GM23248 (cell line): Measurements from ENCODE around the gene LSS. TPM values are rescaled to one million over a fixed set of nuclear protein-coding genes. Genes with fewer than 3 reads are reported as not detected.

Source experiments
- DNase-seq: peaks from one replicate; pipeline ENCODE4 v3.0.0-alpha.2; 2015
- H2AFZ ChIP-seq: fragments of 200-600 bp; sonication (generic); 2 replicates; pipeline ENCODE4 v1.6.1; 2016; ENCODE audit warnings: antibody characterized with exemption
- H3F3A ChIP-seq: fragments of 200-600 bp; sonication (generic); 2 replicates; pipeline ENCODE4 v1.6.1; 2016; ENCODE audit warnings: mild to moderate bottlenecking, antibody characterized with exemption, mixed run types; ENCODE audit not compliant: insufficient read depth
- H3K27ac ChIP-seq: fragments of 200-600 bp; sonication (generic); 2 replicates; pipeline ENCODE4 v1.5.1; 2016; ENCODE audit warnings: mild to moderate bottlenecking
- H3K27me3 ChIP-seq: fragments of 200-600 bp; sonication (generic); replicated peaks from 2 replicates; pipeline ENCODE4 v1.6.1; 2016; ENCODE audit warnings: mild to moderate bottlenecking; ENCODE audit not compliant: insufficient read depth
- H3K36me3 ChIP-seq: fragments of 200-600 bp; sonication (generic); 2 replicates; pipeline ENCODE4 v1.6.1; 2016; ENCODE audit warnings: low read depth, mild to moderate bottlenecking
- H3K4me1 ChIP-seq: fragments of 200-600 bp; sonication (generic); 2 replicates; pipeline ENCODE4 v1.6.1; 2016; ENCODE audit warnings: mild to moderate bottlenecking; ENCODE audit not compliant: insufficient read depth
- H3K4me2 ChIP-seq: fragments of 200-600 bp; sonication (generic); one replicate; pipeline ENCODE4 v1.6.1; 2016; ENCODE audit warnings: mild to moderate bottlenecking; ENCODE audit not compliant: unreplicated experiment
- H3K4me3 ChIP-seq: fragments of 200-600 bp; sonication (generic); 2 replicates; pipeline ENCODE4 v1.5.1; 2016; ENCODE audit warnings: mild to moderate bottlenecking
- H3K79me2 ChIP-seq: fragments of 200-600 bp; sonication (generic); 2 replicates; pipeline ENCODE4 v1.6.1; 2016; ENCODE audit warnings: mild to moderate bottlenecking; ENCODE audit not compliant: insufficient read depth
- H3K9ac ChIP-seq: fragments of 200-600 bp; sonication (generic); 2 replicates; pipeline ENCODE4 v1.6.1; 2016; ENCODE audit warnings: mild to moderate bottlenecking
- H3K9me2 ChIP-seq: fragments of 200-600 bp; sonication (generic); 2 replicates; pipeline ENCODE4 v1.6.1; 2016; ENCODE audit warnings: mixed run types, mild to moderate bottlenecking, moderate library complexity; ENCODE audit not compliant: insufficient read depth
- H3K9me3 ChIP-seq: fragments of 200-600 bp; sonication (generic); one replicate; pipeline ENCODE4 v1.6.1; 2017; ENCODE audit warnings: low read depth
- H4K20me1 ChIP-seq: fragments of 200-600 bp; sonication (generic); 2 replicates; pipeline ENCODE4 v1.6.0; 2016; ENCODE audit not compliant: insufficient read depth
- EZH2 ChIP-seq: fragments of 200-600 bp; sonication (generic); IDR thresholded peaks from 2 replicates; pipeline ENCODE4 v1.6.1; 2018; ENCODE audit warnings: antibody characterized with exemption, mild to moderate bottlenecking; ENCODE audit not compliant: insufficient read depth, poor library complexity, severe bottlenecking
- EZH2phosphoT487 ChIP-seq: fragments of 200-600 bp; sonication (generic); IDR thresholded peaks from 2 replicates; pipeline ENCODE4 v1.6.1; 2018; ENCODE audit warnings: antibody characterized with exemption, moderate library complexity, mild to moderate bottlenecking, low read depth; ENCODE audit not compliant: insufficient read depth
- WGBS, 2 experiments: methylation state at CpG; one replicate each; pipeline ENCODE4 v1.1.6; 2015 to 2017; ENCODE audit warnings: low lambda C conversion rate in 2 of 2, low coverage in 1 of 2; ENCODE audit errors: missing lambda C conversion rate in 2 of 2; 5-methylcytosine and 5-hydroxymethylcytosine counted together
- in situ Hi-C: fragments of 300-500 bp; cut with MboI; formaldehyde crosslinking; loops from 2 replicates; pipeline ENCODE4 v1.15.0; 2020
- polyA plus RNA-seq: library from polyadenylated mRNA; unstranded; fragments of >200 nt; fragmentation: Nextera tagmentation; extraction: Ambion mirVana; gene quantifications from 2 replicates; pipeline ENCODE4 v1.2.1, GENCODE V29; 2016
- total RNA-seq: library from RNA; depleted of rRNA; stranded (reverse); fragments of >200 nt; shearing (Covaris generic); gene quantifications from 2 replicates; pipeline ENCODE4 v1.2.3, GENCODE V29; 2014

The LSS gene
- total and polyA plus RNA-seq, 2 experiments from 2014 or later = 28.0 to 41.1 TPM

- no peaks in the 10 kb centered on the region for H3K36me3 ChIP-seq
- no peak overlapping the region for H3K9ac ChIP-seq
- TF ChIP-seq EZH2 (no peak), EZH2phosphoT487 (no peak)
- H4K20me1 ChIP-seq = no peaks in the 10 kb centered on the region
- WGBS, 2 experiments = 95 to 96% methylated on average over 13 of the region's 13 CpGs
- H3K4me3 ChIP-seq = no peak overlapping the region
- H3K9me3 ChIP-seq = no peaks in the 10 kb centered on the region
- no peaks in the 10 kb centered on the region for H3F3A ChIP-seq
- H3K27me3 ChIP-seq = no peaks in the 10 kb centered on the region
- H3K4me2 ChIP-seq = no peak overlapping the region
- H3K27ac ChIP-seq = no peak overlapping the region
- no peak overlapping the region for H2AFZ ChIP-seq
- no peak for DNase-seq
- H3K79me2 ChIP-seq = peaks cover 30% of the 10 kb centered on the region
- H3K4me1 ChIP-seq = no peaks in the 10 kb centered on the region
- in situ Hi-C loops = no loop called here
- no peaks in the 10 kb centered on the region for H3K9me2 ChIP-seq
These were observed 8.2 kb downstream of the LSS start for GRCh38 chr21:46220275-46220810.

GRCh38 chr21:46219591-46220239 lies 8.9 kb downstream of the LSS start:
- Histone ChIP-seq H2AFZ (no peak overlapping the region), H3K9me2 (no peaks in the 10 kb centered on the region), H3K4me1 (no peaks in the 10 kb centered on the region), H3K36me3 (no peaks in the 10 kb centered on the region), H3F3A (no peaks in the 10 kb centered on the region), H3K9me3 (no peaks in the 10 kb centered on the region), H3K4me2 (no peak overlapping the region), H3K27ac (no peak overlapping the region), H3K9ac (no peak overlapping the region), H3K27me3 (no peaks in the 10 kb centered on the region), H4K20me1 (no peaks in the 10 kb centered on the region), H3K79me2 (peaks cover 26% of the 10 kb centered on the region), H3K4me3 (no peak overlapping the region)
- TF ChIP-seq EZH2phosphoT487 (no peak), EZH2 (no peak)
- in situ Hi-C loops = no loop called here
- WGBS, 2 experiments = 73% methylated on average over 13 of the region's 13 CpGs
- no peak for DNase-seq

GRCh38 chr21:46218906-46219590 lies 9.5 kb downstream of the LSS start:
- in situ Hi-C loops = no loop called here
- Histone ChIP-seq H4K20me1 (no peaks in the 10 kb centered on the region), H3K36me3 (no peaks in the 10 kb centered on the region), H3K4me3 (no peak overlapping the region), H3K9me3 (no peaks in the 10 kb centered on the region), H3K27ac (no peak overlapping the region), H3K79me2 (peaks cover 20% of the 10 kb centered on the region; the same call in 1 of the 2 replicates), H3K9ac (no peak overlapping the region), H3K27me3 (no peaks in the 10 kb centered on the region), H2AFZ (no peak overlapping the region), H3K4me2 (no peak overlapping the region), H3K4me1 (no peaks in the 10 kb centered on the region), H3F3A (no peaks in the 10 kb centered on the region), H3K9me2 (no peaks in the 10 kb centered on the region)
- TF ChIP-seq EZH2phosphoT487 (no peak), EZH2 (no peak)
- no peak for DNase-seq
- WGBS, 2 experiments = 91 to 94% methylated on average over 16 of the region's 16 CpGs

- H4K20me1 ChIP-seq = no peaks in the 10 kb centered on the region
- no peaks in the 10 kb centered on the region for H3F3A ChIP-seq
- H3K79me2 ChIP-seq = peaks cover 7% of the 10 kb centered on the region; the same call in 1 of the 2 replicates
- no peak overlapping the region for H3K27ac ChIP-seq
- no peak overlapping the region for H3K4me3 ChIP-seq
- no peak overlapping the region for H2AFZ ChIP-seq
- H3K9me2 ChIP-seq = no peaks in the 10 kb centered on the region
- H3K27me3 ChIP-seq = no peaks in the 10 kb centered on the region
- in situ Hi-C loops = no loop called here
- H3K4me1 ChIP-seq = no peaks in the 10 kb centered on the region
- no peak for TF ChIP-seq EZH2
- TF ChIP-seq EZH2phosphoT487 = no peak
- no peak for DNase-seq
- no peaks in the 10 kb centered on the region for H3K36me3 ChIP-seq
- H3K9ac ChIP-seq = no peak overlapping the region
- H3K9me3 ChIP-seq = no peaks in the 10 kb centered on the region
- no peak overlapping the region for H3K4me2 ChIP-seq
- WGBS, 2 experiments = 81 to 87% methylated on average over 16 to 22 of the region's 22 CpGs
These were observed 10.9 kb downstream of the LSS start for GRCh38 chr21:46217511-46218196.
